NOMO-1 (cell line): ENCODE results near the gene MPRIP.
"Not testable (repeated sequence)": the region's sequence is repeated elsewhere in the genome, so short reads cannot be mapped to it uniquely, and the experiment has no call there.

Experiments
- DNase-seq, 2 experiments: peaks; one replicate each; lab custom pipeline; 2025; ENCODE audit not compliant: unreplicated experiment in 2 of 2; lab: John Stamatoyannopoulos, UW

MPRIP gene

GRCh38 chr17:17179371-17179827 lies 137.1 kb downstream of the MPRIP start:
- no peak for DNase-seq

GRCh38 chr17:17180141-17180603 lies 137.9 kb downstream of the MPRIP start:
- DNase-seq, result no peak

GRCh38 chr17:17180741-17181525 lies 138.7 kb downstream of the MPRIP start:
- DNase-seq, result no peak

GRCh38 chr17:17181666-17182597 lies 139.7 kb downstream of the MPRIP start:
- DNase-seq, result no peak

- no peak for DNase-seq
Observed at GRCh38 chr17:17182598-17183136, 140.4 kb downstream of the MPRIP start.

- DNase-seq, result no peak
Observed at GRCh38 chr17:17183744-17184143, 141.5 kb downstream of the MPRIP start.

- DNase-seq, result not testable (repeated sequence)
Observed at GRCh38 chr17:17184985-17185757, 142.9 kb downstream of the MPRIP start.

GRCh38 chr17:17186051-17186450 lies 143.8 kb downstream of the MPRIP start:
- DNase-seq, result no peak

GRCh38 chr17:17186551-17187505 lies 144.6 kb downstream of the MPRIP start:
- DNase-seq, result no peak

- DNase-seq, result no peak
Observed at GRCh38 chr17:17188586-17188985, 146.3 kb downstream of the MPRIP start.

- DNase-seq, result no peak
Observed at GRCh38 chr17:17189559-17189958, 147.3 kb downstream of the MPRIP start.

GRCh38 chr17:17190188-17190587 lies 147.9 kb downstream of the MPRIP start:
- no peak for DNase-seq

GRCh38 chr17:17191346-17191792 lies 149.1 kb downstream of the MPRIP start:
- DNase-seq, result no peak

GRCh38 chr17:17191961-17192381 lies 149.7 kb downstream of the MPRIP start:
- DNase-seq, result no peak

- DNase-seq, result not testable (repeated sequence)
Observed at GRCh38 chr17:17195466-17195865, 153.2 kb downstream of the MPRIP start.

- no peak for DNase-seq
Observed at GRCh38 chr17:17196776-17197175, 154.5 kb downstream of the MPRIP start.

GRCh38 chr17:17198281-17198680 lies 156.0 kb downstream of the MPRIP start:
- no peak for DNase-seq

GRCh38 chr17:17200311-17200710 lies 158.1 kb downstream of the MPRIP start:
- no peak for DNase-seq

- no peak for DNase-seq
Observed at GRCh38 chr17:17200831-17201230, 158.6 kb downstream of the MPRIP start.
